Heart left ventricle (tissue), 13 donors: Measurements from ENCODE around the gene TRIM44.

Source experiments
- CTCF ChIP-seq, 12 donors: fragments of 200-600 bp; sonication (generic) in 4 of 12; IDR thresholded peaks; one replicate each; pipeline versions ENCODE4 v1.5.0 to v1.8.0; 2018 to 2022; ENCODE audit warnings: antibody characterized with exemption in 12 of 12, mild to moderate bottlenecking in 5 of 12
- POLR2A ChIP-seq, 2 donors: fragments of 450-650 bp; IDR thresholded peaks; one replicate each; pipeline ENCODE4 v1.6.1; 2017; ENCODE audit warnings: antibody characterized with exemption in 2 of 2, mild to moderate bottlenecking in 2 of 2, moderate library complexity in 2 of 2
- donor health status: ischemic (EF 13 %, LVEDD 7.1; RV severe dilation, severe dysfunction).
- donor health status: DM: no; HTN: yes; CAD: no.
- donor health status: DM: no; HTN: no; CAD: no.
- donor health status: ischemic (EF 25% LVEDD 6.9; RV normal size, moderate dysfunction).
- donor health status: ischemic (EF 25% LVEDD 5.7; RV mildly dilated, moderate dysfunction).
- donor health status: ischemic (EF 35%, LVEDD 5.7; RV mildly dilated, moderate dysfunction).
- donor health status: nonischemic (EF 11% LVEDD 7.7; RV severe dilation, severe dysfunction).
- donor health status: DM: yes; HTN: yes; CAD: no.
- donor health status: PGD.
- donor health status: ischemic (EF 29% LVEDD 5.4; RV normal size, mild dysfunction).
- donor health status: nonischemic (EF 23%, LVEDD 6.1; RV moderate dilation, normal function).

GRCh38 chr11:35852056-35852455 lies 189.5 kb downstream of the TRIM44 start:
- TF ChIP-seq POLR2A (IDR thresholded peaks at IDR 0.05), result no peak
- no peak for TF ChIP-seq CTCF (IDR thresholded peaks at IDR 0.05)
